HG02588 (cell line): ENCODE measurements around the gene ZDHHC9.
A peak's percentile ranks its signal among the peaks of the same experiment; 100 is the strongest.

ENCODE experiments used
- ATAC-seq: cut with Tn5 transposase; IDR thresholded peaks from one replicate; pipeline ENCODE4 v1.9.1; 2021; ENCODE audit warnings: mild to moderate bottlenecking, moderate library complexity; ENCODE audit not compliant: unreplicated experiment

Gene ZDHHC9

DNA sequence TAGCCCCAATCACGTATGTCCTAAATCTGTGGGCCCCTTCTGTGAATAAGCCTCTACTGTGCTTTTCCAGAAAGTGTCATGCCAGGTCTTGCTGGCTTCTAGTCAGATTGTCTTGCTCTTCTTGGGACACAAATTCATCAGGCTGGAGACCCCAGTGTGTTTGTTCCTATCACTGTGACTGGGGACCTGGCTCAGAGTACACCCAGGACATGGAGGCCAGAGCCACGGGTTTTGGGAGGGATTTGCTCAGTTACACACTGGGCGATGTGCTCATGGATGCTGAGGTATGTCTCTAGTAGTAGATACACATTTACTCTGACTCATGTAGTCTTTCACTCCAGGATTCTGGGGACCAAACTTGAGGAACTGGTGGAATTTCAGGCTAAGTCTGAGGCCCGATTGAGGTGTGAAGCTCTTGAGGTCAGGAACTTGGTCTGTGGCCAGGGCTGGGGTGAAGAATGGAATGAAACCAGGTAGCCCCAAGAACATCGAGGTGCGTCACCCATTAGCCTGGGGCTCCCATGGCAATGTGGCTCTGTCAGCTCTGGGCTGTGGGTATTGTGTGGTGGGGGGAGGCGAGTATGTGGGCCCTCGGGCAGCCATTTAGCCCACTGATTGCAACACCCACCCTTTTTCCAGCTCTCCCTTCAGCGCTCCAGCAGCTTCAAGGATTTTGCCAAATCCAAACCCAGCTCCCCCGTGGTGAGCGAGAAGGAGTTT lies 56.2 kb downstream of the ZDHHC9 start:
- ATAC-seq, result no peak

DNA sequence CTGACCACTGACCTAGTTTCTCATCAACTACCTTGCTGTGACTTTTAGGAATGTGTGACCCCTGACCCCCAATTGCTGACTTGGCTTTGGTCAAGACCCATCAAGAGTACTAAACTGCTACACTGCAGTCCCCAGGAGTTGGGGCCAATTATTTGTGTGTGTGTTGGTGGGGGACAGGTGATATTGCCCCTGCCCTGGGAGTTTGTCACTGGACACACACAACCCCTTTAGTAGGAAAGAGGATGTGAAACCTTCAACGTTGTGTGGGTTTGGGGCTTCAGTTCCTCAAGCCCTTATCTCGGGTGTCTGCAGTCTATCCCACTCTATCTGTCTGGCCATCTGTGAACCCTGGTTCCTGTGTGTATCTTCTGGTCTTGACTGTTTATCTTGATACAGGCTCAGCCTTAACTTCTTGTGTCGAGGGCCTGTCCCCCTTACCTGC lies 57.5 kb downstream of the ZDHHC9 start:
- peak; percentile 77 for ATAC-seq

DNA sequence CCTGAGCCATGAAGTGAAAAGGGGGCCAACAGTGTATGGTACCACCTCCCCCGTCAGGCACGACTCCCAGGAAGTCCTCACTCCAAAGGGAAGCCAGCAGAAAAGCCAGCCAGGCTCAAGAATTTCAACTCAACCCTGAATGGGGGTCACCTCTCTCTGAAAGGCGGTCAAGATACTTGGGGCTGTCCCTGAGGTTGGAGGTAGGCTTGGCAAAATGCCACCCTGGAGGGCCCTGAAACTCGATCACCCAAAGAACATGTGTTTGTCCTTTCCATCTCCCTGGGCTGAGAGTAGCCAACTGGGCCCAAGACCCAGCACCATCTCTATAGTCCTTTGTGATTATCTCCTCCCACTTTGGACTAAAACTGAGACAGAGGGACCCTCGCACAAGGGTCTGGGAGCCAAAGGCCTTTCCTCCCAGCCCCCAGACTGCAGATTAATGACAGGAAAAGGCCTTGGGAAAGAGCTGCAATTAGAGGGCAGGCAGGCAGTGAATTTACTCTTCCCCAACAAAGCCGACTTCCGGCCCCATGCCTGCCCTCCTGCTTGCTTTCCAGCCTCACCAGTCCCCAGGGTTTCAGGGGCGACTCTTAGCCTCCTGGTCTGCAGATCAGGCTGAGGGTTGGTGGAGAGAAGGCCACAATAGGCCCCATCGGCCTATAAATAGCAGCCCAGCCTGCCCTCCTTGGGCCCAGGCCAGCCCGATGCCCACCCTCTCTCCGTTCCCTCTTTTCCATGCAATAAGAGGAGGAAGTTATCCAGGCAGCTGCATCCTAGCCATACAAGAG lies 58.3 kb downstream of the ZDHHC9 start:
- no peak for ATAC-seq

DNA sequence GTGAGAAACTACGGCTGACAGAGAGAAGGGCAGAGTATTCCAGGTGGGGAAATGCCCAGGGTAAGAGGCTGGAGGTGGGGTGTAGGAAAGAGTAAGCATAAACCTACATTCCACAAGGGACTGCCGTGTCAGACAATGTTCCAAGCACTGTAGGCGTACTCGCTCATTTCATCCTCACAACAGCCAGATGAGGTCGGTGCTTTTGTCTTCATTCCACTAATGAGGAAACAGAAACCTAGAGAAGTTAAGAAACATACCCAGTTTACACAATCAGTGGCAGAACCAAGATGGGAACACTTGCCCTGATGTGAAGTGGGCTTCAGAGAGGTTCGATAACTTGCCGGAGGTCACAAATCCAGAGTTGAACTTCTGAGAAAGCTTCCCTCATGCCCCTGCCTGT lies 59.3 kb downstream of the ZDHHC9 start:
- ATAC-seq, result no peak

DNA sequence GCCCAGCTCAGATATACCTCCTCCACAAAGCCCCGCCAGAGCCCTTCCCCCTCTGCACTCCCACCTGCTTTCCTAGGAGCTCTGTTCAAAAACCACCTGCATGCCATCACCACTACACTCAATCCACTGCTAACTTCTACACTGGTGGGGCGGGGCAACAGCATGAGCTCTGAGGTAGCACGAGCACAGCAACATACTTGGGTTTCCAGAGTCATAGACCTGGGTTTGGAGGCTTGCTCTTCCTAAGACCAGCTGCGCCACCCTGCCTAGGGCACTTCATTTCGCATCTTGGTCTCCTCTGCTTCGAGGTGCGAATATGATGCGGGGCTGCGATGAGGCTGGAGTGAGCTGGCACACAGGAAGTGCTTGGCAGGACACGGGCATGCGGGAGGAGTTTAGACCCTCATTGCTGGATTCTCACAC lies 60.4 kb downstream of the ZDHHC9 start:
- ATAC-seq, result no peak

DNA sequence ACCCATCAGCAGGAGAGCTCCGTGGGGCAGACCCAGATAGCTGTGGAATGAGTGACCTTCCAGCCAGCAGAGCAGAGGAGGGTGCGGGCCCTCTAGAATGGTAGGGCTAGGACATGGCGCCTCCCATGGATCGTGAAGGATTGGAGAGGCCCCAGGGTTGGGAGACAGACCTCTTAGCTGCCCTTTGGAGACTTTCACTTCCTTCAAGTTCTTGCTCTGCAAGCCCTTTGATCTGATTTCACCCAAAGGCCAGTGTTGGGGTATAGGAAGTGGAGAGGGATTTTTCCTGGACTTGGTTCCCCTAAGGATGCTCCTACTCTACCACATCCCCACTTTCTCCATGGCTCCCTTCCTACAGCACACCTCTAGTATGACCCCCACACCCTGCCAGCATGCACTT lies 61.0 kb downstream of the ZDHHC9 start:
- ATAC-seq, result no peak

DNA sequence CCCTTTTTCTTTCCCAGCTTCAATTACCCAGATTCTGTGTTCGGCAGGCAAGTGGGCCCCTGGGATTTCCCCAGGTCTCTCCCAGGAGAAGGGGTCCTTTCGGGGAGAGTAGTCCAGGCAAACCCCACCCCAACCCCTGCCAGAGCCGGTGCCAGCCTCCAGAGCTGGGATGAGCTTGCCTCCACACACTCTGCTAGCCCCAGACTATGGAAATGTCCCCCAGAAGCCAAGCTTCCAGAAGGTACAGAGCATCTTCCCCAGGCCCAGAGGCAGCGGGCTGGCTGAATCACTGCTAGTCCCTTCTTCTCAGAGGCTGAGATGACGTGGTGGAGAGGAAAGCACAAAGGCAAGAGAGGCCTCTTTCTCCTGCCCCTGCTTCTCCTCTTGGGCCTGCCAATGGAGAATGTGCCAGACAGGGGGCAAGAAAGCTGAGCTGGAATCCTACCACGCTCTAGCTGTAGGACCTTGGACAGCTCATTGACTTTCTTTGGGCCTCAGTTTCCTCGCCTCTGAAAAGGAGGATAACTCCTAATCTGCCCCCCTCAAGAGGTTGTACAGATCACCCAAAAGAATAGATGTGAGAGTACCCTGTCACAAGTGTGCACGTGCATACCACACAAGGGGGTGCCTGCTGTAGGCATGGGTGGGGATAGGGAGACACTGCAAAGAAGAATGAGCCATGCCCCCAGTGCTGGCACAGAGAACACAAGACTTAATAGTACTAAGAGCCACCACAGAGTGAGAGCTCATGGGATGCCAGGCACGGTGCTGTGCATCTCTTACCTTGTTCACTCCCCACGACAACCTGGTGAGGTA lies 61.8 kb downstream of the ZDHHC9 start:
- no peak for ATAC-seq

DNA sequence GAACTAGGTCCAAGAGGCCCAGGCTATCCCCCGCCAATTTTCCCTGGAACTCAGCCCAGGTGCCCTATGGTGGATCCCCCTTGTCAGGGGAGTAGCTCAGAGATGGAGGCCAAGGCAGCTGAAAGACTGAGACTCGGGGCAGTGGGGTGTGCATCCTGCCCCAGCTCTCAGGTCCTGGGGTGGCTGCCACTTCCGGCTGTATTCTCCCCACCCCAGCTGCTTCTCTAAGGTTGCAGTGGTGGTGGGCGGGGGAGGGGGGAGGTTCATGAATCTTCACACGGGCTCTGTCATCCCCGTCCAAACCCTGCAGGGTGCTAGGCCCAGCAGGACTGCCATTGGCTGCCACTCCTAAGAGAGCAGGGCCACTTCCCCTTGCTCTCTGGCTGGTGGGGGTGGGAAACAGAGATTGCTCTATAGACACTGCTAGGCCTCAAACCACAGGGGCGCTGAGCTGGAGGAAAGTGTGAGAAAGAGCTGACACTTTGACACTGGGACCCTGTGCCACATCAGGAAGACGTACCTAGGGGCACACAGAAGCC lies 62.5 kb downstream of the ZDHHC9 start:
- ATAC-seq, result peak; percentile 59

DNA sequence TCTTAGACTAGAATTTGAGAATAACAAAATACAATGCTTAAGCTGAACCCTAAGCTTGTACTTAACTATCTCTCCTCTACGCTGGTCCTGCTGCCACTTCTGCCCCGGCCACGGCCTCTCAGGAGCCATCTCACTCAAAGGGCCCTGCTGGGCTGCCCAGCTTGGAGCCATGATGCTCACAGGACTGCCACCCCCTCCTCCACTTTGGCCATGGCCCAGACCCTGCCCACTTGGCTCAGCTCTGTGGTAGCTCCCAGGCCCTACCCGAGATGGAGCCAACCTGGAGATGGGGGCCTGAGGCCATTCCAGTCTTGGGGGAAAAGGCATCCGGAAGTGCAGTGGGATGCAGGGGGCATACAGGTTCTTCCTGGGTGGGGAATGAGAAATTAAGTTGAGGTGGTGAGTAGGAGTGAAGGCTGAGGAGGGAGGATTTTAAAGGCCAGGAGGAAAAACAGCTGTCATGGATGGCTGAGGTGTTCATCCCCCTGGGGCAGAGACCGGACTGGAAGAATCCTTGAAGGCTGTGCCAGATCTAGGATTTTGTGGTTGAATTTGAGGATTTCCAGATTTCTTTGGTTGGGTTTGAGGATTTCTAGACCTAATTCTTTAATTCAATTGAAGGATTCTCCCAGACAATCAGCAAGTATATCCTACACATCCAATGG lies 63.1 kb downstream of the ZDHHC9 start:
- no peak for ATAC-seq

DNA sequence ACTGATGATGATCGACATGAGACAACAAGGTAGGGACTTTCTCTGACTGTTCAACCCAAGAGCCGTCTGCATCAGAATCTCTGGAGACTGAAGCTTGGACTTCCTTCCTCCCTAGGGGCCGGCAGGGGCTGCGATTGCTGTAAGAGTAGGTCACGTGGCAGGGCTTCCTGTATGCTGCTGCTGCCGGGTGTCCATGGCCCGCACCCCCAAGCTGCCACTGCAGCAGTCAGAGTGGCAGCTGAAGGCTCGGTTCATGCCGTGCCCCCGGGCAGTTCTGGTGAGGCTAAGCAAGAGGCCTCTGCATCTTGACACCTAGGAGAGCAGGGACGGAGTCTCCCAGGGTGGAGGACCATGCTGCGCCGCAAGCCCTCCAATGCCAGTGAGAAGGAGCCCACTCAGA lies 63.9 kb downstream of the ZDHHC9 start, which contains the start of gene SASH3:
Gene SASH3 (plus strand): TSS at position 203 of the 400 bp plus-strand sequence. CDS start 149 bp downstream, at position 352.
- peak; percentile 39 for ATAC-seq

DNA sequence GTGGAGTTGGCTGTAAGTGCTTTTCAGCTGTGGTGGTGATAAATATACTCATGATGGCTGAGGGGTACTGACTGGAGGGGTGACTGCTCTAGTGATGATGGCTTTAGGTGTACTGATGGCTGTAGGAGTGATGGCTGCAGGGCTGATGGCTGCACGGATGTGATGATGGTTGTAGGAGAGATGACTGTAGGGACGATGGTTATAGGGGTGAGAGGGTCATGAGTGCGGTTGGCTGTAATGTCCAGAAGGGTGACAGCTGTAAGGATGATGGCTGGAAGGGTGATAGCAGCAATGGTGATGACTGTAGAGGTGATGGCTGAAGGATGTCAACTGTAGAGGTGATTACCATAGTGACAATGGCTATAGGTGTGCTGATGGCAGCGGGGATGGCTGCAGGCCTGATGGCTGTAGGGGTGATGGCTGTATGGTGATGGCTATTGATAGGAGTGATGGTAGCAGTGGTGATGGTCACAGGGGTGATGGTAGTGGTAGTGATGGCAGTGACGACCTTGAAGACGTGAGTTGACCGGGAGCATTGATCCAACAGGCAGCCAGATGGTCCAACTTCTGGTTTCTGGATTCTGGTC lies 64.5 kb downstream of the ZDHHC9 start:
- ATAC-seq, result no peak

DNA sequence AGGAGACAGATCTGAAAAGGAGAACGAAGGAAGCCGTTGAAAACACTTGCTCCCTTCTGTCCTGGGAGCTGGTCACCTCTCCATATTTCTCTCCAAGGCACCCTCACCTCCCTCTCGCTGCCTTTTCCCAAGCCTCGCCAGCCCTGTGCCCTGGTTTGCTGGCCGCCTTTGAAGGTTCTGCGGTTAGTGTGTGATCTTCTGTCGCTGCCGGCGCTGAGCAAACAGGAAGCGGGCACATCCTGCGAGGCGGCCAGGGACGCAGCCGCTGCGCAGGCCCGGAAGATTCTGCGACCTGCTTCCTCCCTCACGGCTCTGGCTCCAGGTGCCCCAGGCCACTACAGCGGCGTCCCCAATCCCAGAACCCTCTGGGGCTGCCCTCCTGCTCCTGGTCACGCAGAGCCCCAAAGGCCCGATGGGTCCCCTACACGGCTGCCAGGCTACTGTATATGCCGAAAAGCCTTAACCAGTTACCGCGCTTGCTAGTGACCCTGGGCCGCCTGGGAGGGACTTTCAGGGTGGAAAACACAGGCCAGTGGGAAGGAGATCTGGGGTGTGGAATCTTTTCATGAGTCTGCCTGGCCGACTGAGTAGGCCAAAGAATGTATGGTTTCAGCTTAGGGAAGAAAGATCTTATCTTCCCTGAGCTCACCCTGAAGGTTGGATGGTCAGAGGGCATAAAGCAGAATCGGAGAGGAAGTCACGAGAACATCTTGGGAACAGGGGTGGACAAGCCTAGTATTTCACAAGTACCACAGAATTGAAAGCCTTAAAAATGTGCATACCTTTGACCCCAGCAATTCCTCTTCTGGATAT lies 66.3 kb downstream of the ZDHHC9 start:
- ATAC-seq, result peak; percentile 23

DNA sequence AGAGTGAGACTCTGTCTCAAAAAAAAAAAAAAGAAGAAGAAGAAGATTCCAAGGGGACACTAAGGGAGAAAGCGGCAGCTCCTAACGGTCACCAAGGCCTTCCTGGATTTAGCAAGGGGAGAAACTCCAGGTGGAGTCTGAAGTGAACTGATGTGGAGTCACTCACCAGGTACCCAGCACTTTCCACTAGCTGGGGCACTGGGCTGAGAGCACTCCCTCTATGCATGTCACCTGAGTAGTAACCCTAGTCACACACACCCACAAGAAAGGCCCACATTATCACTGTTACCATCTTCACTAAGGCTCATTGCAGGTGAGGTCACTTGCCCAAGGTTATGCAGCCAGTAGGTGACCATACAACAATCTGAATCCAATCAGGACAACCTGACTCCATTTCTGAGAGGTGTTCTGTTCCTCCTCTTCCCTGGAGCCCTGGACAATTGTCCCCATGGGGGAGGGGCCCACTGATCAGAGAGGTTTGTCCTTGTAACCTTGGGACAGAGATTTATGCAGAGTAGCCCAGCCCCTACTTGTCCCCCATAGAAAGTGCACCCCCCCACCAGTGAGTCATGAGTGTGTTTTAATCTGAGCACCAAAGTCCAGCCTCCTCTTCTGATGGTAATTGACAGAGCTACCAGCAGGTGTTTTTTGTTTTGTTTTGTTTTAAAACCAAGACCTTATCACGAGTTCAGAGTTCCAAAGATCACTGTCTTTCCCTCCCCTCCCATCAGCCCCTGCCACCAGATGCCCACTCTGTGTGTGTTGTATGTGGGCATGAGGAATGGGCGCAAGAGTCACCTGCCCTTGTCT lies 69.8 kb downstream of the ZDHHC9 start:
- ATAC-seq, result no peak

DNA sequence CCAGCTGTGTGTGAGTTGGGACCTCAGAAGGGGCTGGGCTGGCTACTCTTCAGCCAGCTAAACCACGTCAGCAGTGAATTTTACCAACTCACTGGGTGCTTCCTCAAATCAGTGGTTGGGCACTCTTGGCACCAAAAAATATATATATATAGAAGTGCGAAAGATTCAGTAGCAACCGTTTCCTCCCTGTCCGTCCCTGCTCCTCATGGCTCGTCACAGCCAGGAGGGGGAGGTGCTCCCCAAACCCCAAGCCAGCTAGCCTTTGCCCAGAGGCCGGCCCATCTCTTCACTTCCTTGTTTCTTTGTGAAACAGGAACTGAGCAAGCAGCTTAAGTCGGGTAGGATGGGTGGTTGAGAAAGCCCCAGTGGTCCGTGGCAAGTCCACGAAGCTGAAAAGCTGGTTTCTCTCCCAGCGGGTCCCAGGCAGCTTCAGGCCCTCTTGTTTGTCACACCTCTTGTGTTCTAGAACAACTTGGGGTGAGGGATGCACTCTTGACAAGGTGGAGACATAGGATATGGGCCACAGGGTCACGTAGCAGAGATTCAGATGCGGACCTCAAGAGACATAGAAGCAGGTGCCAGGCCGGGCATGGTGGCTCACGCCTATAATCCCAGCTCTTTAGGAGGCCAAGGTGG lies 70.8 kb downstream of the ZDHHC9 start:
- ATAC-seq, result peak; percentile 68

DNA sequence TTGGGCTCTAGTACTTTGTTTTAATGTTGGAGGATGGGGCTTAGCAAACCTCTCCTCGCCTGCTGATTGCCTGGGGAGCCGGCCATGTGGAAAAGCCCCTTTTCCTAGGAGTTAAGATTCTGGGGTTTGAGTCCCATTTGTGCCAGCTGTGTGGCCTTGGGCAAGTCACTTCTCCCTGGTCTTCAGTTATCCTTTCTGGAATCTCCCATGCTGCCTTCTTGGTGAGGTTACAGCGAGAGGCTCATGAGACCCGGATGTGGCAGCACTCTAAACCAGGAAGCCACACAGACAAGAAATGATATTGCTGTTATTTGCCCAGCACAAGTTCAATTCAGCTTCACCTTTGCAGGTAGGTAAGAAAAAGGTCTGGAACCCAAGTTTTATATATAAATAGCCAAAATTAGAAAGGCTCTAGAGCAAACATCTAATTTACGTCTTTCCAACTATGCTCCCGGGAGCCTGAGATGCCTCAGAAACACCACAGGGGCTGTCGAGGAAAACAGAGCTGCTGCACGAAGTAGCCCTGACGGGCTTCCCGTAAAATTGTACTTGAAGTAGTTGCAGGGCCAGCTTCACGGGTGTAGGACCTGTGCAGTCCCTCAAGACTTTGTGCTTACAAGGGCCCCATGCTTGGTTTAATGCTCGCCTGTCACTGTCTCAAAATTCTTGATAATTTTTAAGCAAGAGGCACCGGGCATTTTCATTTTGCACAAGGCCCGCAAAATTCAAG lies 72.3 kb downstream of the ZDHHC9 start:
- ATAC-seq, result no peak

DNA sequence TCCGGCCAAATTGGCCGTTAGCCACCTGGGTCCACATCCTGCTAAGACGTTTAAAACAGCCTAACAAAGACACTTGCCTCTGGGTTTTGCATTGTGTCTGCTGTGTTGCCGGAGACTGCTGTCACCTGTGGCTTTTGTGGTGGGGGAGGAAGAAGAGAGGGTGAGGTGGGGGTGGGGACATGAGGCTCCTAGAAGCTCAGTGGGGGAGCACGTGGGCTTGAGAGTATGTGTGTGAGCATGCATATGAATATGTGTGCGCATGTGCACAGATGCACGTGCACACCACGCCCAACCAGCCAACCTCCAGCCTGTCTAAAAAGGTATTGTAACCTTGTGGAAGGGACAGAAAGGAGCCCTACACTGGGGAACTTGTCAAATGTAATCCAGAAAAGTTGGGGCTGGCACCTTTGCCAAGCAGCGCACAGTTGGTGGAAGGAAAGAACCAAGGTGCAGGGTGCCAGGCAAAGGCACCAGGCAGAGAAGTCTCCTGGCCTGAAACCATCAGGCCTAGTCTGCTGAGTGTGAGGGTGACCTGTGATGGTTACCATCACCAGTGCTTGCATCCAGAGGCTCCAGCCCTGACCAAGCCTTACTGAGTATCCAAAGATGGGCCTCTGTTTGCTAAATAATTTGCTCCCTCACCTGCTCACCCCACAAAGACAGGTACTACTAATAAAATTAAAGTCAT lies 74.1 kb downstream of the ZDHHC9 start:
- ATAC-seq, result peak; percentile 40
